IPS-15b (cell line): ENCODE data around the gene SLX4.
"Not testable (repeated sequence)": the region's sequence is repeated elsewhere in the genome, so short reads cannot be mapped to it uniquely, and the experiment has no call there.

Experiments
- H3K27me3 ChIP-seq: one replicate; pipeline ENCODE4 v1.6.1; 2013; ENCODE audit warnings: low read length; ENCODE audit not compliant: control insufficient read depth, insufficient read depth
- H3K36me3 ChIP-seq: one replicate; pipeline ENCODE4 v1.6.1; 2013; ENCODE audit warnings: low read length; ENCODE audit not compliant: control insufficient read depth, insufficient read depth
- H3K4me1 ChIP-seq: one replicate; pipeline ENCODE4 v1.6.1; 2013; ENCODE audit warnings: mild to moderate bottlenecking, low read length; ENCODE audit not compliant: control insufficient read depth, insufficient read depth
- H3K4me3 ChIP-seq: one replicate; pipeline ENCODE4 v1.5.1; 2013; ENCODE audit warnings: low read depth, low read length
- H3K9ac ChIP-seq: one replicate; pipeline ENCODE4 v1.6.1; 2013; ENCODE audit warnings: low read depth, mild to moderate bottlenecking, low read length
- H3K9me3 ChIP-seq: one replicate; pipeline ENCODE4 v1.6.1; 2013; ENCODE audit warnings: mild to moderate bottlenecking, low read length; ENCODE audit not compliant: control insufficient read depth, insufficient read depth

SLX4 gene

DNA sequence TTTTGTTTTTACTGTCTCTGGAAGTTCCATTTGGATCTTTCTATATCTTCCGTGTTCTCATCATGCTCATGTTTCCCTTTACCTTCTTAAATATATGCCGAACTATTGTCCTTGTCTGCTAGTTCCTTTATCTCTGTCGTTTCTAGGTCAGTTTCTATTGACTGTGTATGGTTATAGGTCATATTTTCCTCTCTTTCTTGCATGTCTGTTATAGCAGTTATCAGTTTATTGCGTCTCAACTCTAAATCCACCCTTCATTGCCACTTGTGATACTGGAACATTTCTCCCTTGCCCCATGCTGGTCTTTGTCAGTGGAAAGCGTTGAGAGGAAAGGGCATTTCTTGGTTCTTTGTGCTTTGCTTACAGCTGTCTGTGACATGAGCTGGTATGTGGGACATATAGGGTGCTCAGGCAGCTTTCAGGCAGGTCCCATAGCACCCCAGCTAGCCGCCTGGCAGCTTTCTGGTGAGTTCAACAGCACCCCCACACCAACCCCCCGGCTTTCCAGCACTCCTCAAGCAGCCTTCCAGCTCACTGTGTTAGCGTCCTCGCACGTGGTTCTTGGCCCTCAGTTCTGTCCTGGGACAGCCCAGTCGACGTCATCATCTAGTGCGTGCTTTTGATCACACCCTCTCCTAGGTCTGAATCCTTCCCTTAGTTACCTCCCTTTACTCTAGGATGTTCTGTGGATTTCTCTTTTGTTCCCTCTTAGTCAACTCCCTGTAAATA is 27.7 kb upstream of the SLX4 start:
- Histone ChIP-seq H3K9me3 (no peaks in the 10 kb centered on the region), H3K4me3 (no peak overlapping the region), H3K4me1 (peaks cover 8% of the 10 kb centered on the region), H3K36me3 (peaks cover 2% of the 10 kb centered on the region), H3K27me3 (no peaks in the 10 kb centered on the region), H3K9ac (no peak overlapping the region)

DNA sequence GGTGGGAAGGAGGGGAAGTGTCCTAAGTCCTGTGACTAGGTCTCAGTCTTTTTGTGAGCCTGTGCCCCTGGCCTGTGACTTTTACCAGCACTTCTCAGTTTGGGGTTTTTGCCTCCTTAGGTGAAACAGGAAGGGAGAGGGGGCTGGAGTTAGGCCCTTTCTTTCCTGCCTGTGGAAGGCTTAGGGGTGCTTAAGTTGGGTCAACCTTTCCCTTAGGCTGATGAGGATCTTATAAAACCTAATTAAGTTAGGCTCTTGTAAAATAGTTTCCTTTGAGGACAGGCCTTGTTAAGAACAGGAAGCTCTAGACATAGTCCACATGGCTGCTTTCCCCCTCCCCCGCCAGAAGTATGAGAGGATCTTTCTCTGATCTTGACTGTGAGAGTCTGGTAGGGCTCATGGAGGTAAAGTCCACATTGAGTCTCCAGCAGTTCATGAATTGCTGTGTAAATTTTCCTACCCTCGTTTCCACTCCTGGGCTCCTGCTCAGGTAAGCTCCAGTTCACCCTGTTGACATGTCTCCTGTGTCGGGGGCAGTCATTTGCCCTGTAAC is 26.0 kb upstream of the SLX4 start:
- H3K9ac ChIP-seq, result no peak overlapping the region
- no peaks in the 10 kb centered on the region for H3K27me3 ChIP-seq
- no peak overlapping the region for H3K4me3 ChIP-seq
- no peaks in the 10 kb centered on the region for H3K9me3 ChIP-seq
- no peaks in the 10 kb centered on the region for H3K36me3 ChIP-seq
- peaks cover 8% of the 10 kb centered on the region for H3K4me1 ChIP-seq

DNA sequence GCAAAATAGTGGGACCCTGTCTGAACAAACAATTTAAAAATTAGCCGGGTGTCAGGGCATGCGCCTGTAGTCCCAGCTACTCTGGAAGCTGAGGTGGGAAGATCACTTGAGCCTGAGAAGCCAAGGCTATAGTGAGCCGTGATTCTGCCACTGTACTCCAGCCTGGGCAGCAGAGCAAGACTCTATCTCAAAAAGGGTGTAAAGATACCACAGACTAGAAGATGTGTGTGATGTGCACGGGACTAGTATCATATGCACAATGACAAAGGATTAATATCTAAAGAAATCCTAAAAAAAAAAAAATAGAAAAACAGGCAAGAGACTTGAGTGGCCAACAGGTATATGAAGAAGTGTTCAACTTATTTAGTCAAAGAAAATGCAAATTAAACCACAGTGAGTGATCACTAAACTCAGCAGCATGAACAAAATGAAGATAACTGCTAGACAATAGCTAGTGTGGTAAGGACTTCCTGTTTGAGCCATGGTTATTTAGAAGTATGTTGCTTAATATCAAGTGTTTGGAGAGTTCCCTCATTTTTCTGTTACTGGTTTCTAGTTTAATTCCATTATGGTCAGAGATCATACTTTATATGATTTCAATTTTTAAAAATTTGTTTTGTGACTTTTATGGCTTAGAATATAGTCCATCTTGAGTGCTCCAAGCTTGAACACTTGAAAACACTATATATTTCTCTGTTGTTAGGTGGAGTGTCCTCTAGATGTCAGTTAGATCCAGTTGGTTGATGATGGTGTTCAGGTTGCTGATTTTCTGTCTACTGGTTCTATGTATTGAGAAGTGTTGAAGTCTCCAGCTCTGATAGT is 14.7 kb upstream of the SLX4 start:
- Histone ChIP-seq H3K4me1 (no peaks in the 10 kb centered on the region), H3K4me3 (no peak overlapping the region), H3K9me3 (no peaks in the 10 kb centered on the region), H3K36me3 (no peaks in the 10 kb centered on the region), H3K9ac (no peak overlapping the region), H3K27me3 (no peaks in the 10 kb centered on the region)

DNA sequence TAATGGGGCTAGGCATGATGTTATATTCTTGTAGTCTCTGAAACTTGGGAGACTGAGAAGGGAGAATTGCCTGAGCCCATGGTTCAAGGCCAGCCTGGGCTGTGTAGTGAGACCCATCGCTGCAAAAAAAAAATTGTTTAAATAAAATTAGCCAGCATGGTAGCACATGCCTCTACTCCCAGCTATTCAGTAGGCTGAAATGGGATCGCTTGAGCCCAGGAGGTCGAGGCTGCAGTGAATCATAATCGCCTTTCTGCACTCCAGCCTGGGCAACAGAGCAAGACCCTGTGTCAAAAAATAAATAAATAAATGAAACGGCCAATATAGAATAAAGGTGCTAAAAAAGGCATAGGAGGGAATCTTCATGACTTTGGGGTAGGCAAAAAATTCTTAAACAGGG is 13.9 kb upstream of the SLX4 start:
- Histone ChIP-seq H3K4me1 (no peaks in the 10 kb centered on the region), H3K27me3 (no peaks in the 10 kb centered on the region), H3K4me3 (no peak overlapping the region), H3K9me3 (no peaks in the 10 kb centered on the region), H3K9ac (no peak overlapping the region), H3K36me3 (no peaks in the 10 kb centered on the region)

DNA sequence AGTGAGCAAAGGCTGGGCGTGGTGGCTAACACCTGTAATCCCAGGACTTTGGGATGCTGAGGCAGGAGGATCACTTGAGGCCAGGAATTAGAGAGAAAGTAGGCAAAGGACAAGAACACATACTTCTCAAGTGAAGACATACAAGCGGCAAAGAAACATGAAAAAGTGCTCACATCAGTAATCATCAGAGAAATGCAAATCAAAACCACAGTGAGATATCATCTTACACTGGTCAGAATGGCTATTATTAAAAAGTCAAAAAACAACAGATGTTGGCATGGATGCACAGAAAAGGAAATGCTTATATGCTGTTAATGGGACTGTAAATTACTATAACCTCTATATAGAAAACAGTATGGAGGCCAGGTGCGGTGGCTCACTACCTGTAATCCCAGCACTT is 12.2 kb upstream of the SLX4 start:
- no peaks in the 10 kb centered on the region for H3K36me3 ChIP-seq
- no peak overlapping the region for H3K4me3 ChIP-seq
- no peak overlapping the region for H3K9ac ChIP-seq
- no peaks in the 10 kb centered on the region for H3K4me1 ChIP-seq
- no peaks in the 10 kb centered on the region for H3K27me3 ChIP-seq
- no peaks in the 10 kb centered on the region for H3K9me3 ChIP-seq

DNA sequence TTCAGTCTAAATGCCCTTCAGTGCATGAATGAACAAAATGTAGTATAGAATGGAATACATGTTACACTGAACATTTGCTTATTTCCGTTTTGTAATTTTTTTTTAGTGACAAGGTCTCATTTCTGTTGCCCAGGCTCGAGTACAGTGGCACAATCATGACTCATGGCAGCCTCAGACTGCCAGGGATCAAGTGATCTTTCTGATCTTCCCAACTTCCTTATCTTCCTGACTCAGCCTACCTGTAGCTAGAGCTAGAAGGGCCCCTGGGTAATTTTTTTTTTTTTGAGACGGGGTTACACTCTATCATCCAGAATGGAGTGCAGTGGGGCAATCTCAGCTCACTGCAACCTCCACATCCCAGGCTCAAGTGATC is 7.3 kb upstream of the SLX4 start:
- Histone ChIP-seq H3K9me3 (no peaks in the 10 kb centered on the region), H3K36me3 (no peaks in the 10 kb centered on the region), H3K27me3 (no peaks in the 10 kb centered on the region), H3K4me3 (no peak overlapping the region), H3K4me1 (no peaks in the 10 kb centered on the region), H3K9ac (no peak overlapping the region)

DNA sequence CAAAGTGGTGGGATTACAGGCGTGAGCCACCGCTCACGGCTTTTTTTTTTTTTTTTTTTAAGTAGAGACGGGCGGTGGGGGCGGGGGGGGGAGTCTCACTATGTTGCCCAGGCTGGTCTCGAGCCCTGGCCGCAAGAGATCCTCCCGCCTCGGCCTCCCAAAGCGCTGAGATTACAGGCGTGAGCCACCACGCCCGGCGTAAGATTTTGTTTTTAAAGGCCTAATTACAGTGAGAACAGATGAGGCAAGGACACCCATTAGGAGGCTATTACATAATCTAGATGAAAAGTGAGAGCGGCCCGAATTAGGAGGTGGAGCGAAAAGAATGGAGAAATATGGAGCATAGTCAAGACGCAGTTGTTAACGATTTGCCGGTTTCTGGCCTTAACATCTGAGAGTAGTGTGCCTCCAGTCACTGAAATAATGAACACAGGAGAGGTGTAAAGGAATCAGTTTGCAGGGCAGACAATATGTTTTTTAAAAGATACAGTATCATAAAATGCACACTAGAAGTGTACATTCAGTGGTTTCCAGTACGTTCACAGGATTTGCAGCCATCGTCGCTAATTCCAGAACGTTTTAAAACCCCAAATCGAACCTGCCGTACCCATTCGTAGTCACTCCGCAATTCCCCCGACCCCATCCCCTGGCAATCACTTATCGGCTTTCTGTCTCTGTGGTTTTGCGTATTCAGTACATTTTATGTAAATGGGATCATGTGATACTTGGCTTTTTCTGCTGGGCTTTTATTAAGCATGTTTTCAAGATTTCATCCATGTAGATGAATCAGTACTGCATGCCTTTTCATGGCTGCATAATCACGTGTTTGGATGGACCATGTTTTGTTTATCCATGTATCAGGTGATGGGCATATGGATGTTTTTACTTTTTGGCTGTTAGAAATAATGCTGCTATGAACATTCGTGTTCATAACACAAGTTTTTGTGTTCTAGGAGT is 1.4 kb upstream of the SLX4 start:
- no peak overlapping the region for H3K9ac ChIP-seq
- H3K4me1 ChIP-seq, result peaks cover 8% of the 10 kb centered on the region
- H3K9me3 ChIP-seq, result no peaks in the 10 kb centered on the region
- no peaks in the 10 kb centered on the region for H3K36me3 ChIP-seq
- H3K4me3 ChIP-seq, result peak overlapping the region; percentile 98
- no peaks in the 10 kb centered on the region for H3K27me3 ChIP-seq

DNA sequence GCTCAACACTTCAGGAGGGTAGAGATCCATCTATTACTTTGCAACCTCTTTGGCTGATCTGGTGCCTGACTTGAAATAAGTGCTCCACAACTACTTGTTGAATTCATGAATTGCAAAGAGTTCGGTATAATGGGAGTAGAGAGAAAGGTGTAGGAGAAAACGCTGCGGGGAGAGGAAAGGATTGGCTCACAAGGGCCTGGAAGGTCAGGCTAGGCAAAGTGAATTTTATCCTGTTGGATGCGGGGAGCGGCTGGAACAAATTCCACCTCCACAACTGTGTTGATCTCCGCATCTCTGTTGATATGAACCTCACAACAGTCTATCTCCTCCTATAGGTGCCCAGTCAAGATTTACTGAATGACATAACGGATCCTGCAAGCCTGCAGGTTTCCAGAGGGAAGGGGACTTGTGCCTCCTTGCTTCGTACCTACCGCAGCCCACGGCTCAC is 684 bp downstream of the SLX4 start:
- Histone ChIP-seq H3K9ac (peak overlapping the region; percentile 70), H3K4me3 (peak overlapping the region; percentile 98), H3K27me3 (no peaks in the 10 kb centered on the region), H3K9me3 (no peaks in the 10 kb centered on the region), H3K4me1 (peaks cover 8% of the 10 kb centered on the region), H3K36me3 (peaks cover 3% of the 10 kb centered on the region)

DNA sequence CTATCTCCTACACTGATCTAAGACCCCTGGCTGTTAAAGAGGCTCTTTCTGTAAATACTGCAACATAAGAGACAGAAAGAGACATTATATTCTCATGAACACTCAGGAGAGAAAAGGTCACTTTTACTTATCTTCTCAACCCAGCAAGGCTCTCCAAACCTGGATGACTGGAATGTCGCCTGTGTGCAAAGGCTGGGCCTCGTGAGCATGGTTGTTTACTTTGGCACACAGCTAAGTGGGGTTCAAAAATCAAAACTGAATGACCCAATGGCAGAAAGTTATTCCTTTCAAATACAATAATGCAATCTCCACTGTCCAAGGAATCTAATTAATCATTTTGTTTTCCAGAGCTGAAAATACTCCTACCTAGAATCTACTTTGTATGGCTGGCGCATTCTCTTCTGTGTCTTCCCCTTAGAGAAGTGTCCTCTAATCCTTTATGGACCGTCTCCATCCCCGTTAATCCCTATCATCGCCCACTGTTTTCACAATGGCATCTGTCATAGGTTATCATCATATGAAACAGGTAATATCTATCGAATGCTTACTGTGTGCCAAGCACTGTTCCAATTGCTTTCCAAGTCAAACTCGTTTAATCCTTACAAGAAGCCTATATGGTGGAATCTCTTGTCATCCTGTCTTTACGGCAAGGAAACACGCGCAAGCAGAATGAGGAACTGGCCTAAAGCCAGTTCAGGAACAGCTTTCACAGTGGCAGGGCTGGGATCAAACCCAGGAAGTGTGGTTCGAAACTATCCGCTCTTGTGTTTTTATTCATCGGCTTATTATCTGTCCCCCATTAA is 1.3 kb downstream of the SLX4 start:
- peak overlapping the region; percentile 98 for H3K4me3 ChIP-seq
- peaks cover 8% of the 10 kb centered on the region for H3K4me1 ChIP-seq
- H3K9ac ChIP-seq, result peak overlapping the region; percentile 70
- no peaks in the 10 kb centered on the region for H3K9me3 ChIP-seq
- no peaks in the 10 kb centered on the region for H3K27me3 ChIP-seq
- H3K36me3 ChIP-seq, result peaks cover 3% of the 10 kb centered on the region

DNA sequence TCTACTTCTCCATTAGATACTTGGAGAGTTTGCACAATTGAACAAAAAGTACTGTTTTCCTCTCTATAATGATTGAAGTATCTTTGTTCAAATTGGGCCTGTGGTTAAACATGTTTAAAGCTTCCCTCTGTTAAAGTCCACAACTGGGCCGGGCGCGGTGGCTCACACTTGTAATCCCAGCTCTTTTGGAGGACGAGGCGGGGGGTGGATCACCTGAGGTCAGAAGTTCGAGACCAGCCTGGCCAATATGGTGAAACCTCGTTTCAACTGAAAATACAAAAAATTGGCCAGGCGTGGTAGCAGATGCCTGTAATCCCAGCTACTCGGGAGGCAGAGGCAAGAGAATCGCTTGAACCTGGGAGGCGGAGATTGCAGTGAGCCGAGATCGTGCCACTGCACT is 2.4 kb downstream of the SLX4 start:
- H3K4me3 ChIP-seq, H3K36me3 ChIP-seq, H3K4me1 ChIP-seq, H3K9ac ChIP-seq, H3K9me3 ChIP-seq, H3K27me3 ChIP-seq: not testable (repeated sequence)

DNA sequence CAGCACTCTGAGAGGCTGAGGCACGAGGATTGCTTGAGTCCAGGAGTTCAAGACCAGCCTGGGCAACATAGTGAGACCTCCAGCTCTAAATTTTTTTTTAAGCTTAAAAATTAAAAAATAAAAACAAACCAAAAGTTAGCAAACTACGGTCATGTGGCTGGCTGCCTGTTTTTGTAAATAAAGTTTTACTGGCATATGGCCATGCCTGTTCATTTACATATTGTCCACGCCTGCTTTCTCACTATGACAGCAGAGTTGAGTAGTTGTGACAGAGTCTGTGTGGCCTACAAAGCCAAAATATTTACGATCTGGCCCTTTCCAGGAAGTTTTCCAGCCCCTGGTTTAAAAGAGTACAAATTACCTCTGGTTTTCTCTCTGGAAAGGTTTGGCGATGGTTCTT is 3.3 kb downstream of the SLX4 start:
- Histone ChIP-seq H3K9me3 (no peaks in the 10 kb centered on the region), H3K4me1 (peaks cover 8% of the 10 kb centered on the region), H3K27me3 (no peaks in the 10 kb centered on the region), H3K36me3 (peaks cover 3% of the 10 kb centered on the region), H3K9ac (no peak overlapping the region), H3K4me3 (no peak overlapping the region)
